HepG2 (cell line): ENCODE results near the gene FABP2. TPM values are rescaled to one million over a fixed set of nuclear protein-coding genes. Genes with fewer than 3 reads are reported as not detected.

Experiments used
- ATAC-seq: fragments of 200-7000 bp; cut with Tn5 transposase; 3 replicates; pipeline ENCODE4 v1.9.1; 2020; ENCODE audit warnings: mild to moderate bottlenecking, moderate library complexity
- BruUV-seq: library from RNA; stranded (reverse); fragments of 400-500 nt; replicated peaks from 2 replicates; lab custom pipeline; 2021; lab: Mats Ljungman, UMichigan
- CTCF ChIA-PET: fragments of 300-600 bp; formaldehyde crosslinking; extraction: SDS; loops from one replicate; lab custom pipeline; 2021; ENCODE audit warnings: low total read pairs, inconsistent platforms, low intra/inter-chr PET ratio; lab: Yijun Ruan, JAX
- POLR2A ChIA-PET: fragments of 350-600 bp; sonication (Branson Sonifier 250); formaldehyde crosslinking; loops from one replicate; lab custom pipeline; 2020; ENCODE audit warnings: antibody characterized with exemption, inconsistent platforms; lab: Yijun Ruan, JAX
- DNase-seq: peaks from one replicate; pipeline ENCODE4 v3.0.0-alpha.2; 2015; ENCODE audit warnings: low spot score
- FAIRE-seq: peaks from 3 replicates; lab custom pipeline; 2011; peaks lifted over from hg19 to GRCh38; lab: Jason Lieb, UNC
- H2AFZ ChIP-seq: one replicate; pipeline ENCODE4 v1.6.1; 2011; ENCODE audit warnings: low read length, inconsistent platforms
- H3K27ac ChIP-seq: fragments of 300-600 bp; 3 replicates; pipeline ENCODE4 v1.8.0; 2011; ENCODE audit warnings: mixed run types, mild to moderate bottlenecking, mixed read lengths, low read length, inconsistent platforms; ENCODE audit not compliant: insufficient read depth; ENCODE audit errors: extremely low read length
- H3K27me3 ChIP-seq, 2 experiments: fragments of 200-600 bp in 1 of 2; 2 replicates in 1 of 2; 3 replicates in 1 of 2; pipeline versions ENCODE4 v1.6.0 to v1.8.0; 2011; ENCODE audit warnings: low read length in 2 of 2, mild to moderate bottlenecking in 2 of 2, moderate library complexity in 2 of 2, inconsistent platforms in 1 of 2; ENCODE audit not compliant: insufficient read depth in 2 of 2, control insufficient read depth in 1 of 2
- H3K36me3 ChIP-seq, 2 experiments: fragments of 200-600 bp in 1 of 2; replicated peaks in 1 of 2; 2 replicates in 1 of 2; 3 replicates in 1 of 2; pipeline versions ENCODE4 v1.5.1 to v1.8.0; 2011; ENCODE audit warnings: low read length in 2 of 2, inconsistent platforms in 1 of 2; ENCODE audit not compliant: insufficient read depth in 2 of 2, control insufficient read depth in 1 of 2
- H3K4me1 ChIP-seq: 2 replicates; pipeline ENCODE4 v1.5.1; 2012; ENCODE audit warnings: low read length, inconsistent platforms; ENCODE audit not compliant: insufficient read depth
- H3K4me2 ChIP-seq: 2 replicates; pipeline ENCODE4 v1.6.0; 2011; ENCODE audit warnings: low read depth, low read length, inconsistent platforms
- H3K4me3 ChIP-seq, 3 experiments: fragments of 200-600 bp in 1 of 3; sonication (generic), shearing (Covaris generic) in 1 of 3; replicated peaks in 1 of 3; 2 replicates each; pipeline ENCODE4 v1.5.1; 2011 to 2016; ENCODE audit warnings: low read length in 3 of 3, inconsistent platforms in 2 of 3, low read depth in 2 of 3, mild to moderate bottlenecking in 2 of 3, control low read depth in 1 of 3, mixed read lengths in 1 of 3; ENCODE audit not compliant: insufficient read depth in 1 of 3
- H3K79me2 ChIP-seq: one replicate; pipeline ENCODE4 v1.6.1; 2011; ENCODE audit warnings: low read length, inconsistent platforms; ENCODE audit not compliant: insufficient read depth
- H3K9ac ChIP-seq: 2 replicates; pipeline ENCODE4 v1.6.0; 2011; ENCODE audit warnings: mild to moderate bottlenecking, low read depth, low read length, inconsistent platforms; ENCODE audit not compliant: insufficient read depth
- H3K9me3 ChIP-seq: 2 replicates; pipeline ENCODE4 v1.5.1; 2012; ENCODE audit warnings: mild to moderate bottlenecking, low read length
- H4K20me1 ChIP-seq: 2 replicates; pipeline ENCODE4 v1.6.0; 2011; ENCODE audit warnings: inconsistent platforms, mild to moderate bottlenecking, low read length, moderate library complexity; ENCODE audit not compliant: insufficient read depth
- HMG20A ChIP-seq: IDR thresholded peaks from 2 replicates; pipeline ENCODE4 v1.6.1; 2016; ENCODE audit warnings: borderline replicate concordance
- NR2F6 ChIP-seq, 2 experiments: IDR thresholded peaks; 2 replicates each; pipeline ENCODE4 v1.6.1; 2016; ENCODE audit warnings: antibody characterized with exemption in 1 of 2, mild to moderate bottlenecking in 1 of 2
- RARA ChIP-seq: IDR thresholded peaks from 2 replicates; pipeline ENCODE4 v1.6.1; 2016; ENCODE audit warnings: missing genetic modification reagents, missing compliant biosample characterization
- RCOR2 ChIP-seq: IDR thresholded peaks from 2 replicates; pipeline ENCODE4 v1.6.1; 2016; ENCODE audit warnings: missing biosample characterization, missing genetic modification reagents
- REL ChIP-seq: sonication (generic); formaldehyde crosslinking; conservative IDR thresholded peaks from 2 replicates; pipeline ENCODE4 v1.8.0; 2022; ENCODE audit warnings: mild to moderate bottlenecking, missing genetic modification reagents, moderate library complexity
- SP2 ChIP-seq: sonication (generic); formaldehyde crosslinking; IDR thresholded peaks from 2 replicates; pipeline ENCODE4 v1.5.1; 2020; ENCODE audit warnings: mild to moderate bottlenecking, missing genetic modification reagents
- ZBTB7B ChIP-seq: sonication (generic); formaldehyde crosslinking; IDR thresholded peaks from 2 replicates; pipeline ENCODE4 v1.4.0; 2020; ENCODE audit warnings: missing genetic modification reagents
- ZBTB8A ChIP-seq: sonication (generic); formaldehyde crosslinking; IDR thresholded peaks from 2 replicates; pipeline ENCODE4 v1.4.0; 2020; ENCODE audit warnings: mild to moderate bottlenecking, low read depth, missing genetic modification reagents, borderline replicate concordance
- ZFX ChIP-seq: sonication (generic); formaldehyde crosslinking; IDR thresholded peaks from 2 replicates; pipeline ENCODE4 v1.4.0; 2020; ENCODE audit warnings: mild to moderate bottlenecking, low read depth, missing genetic modification reagents, moderate library complexity
- ZKSCAN1 ChIP-seq: fragments of 150-350 bp; IDR thresholded peaks from 2 replicates; pipeline ENCODE4 v1.6.1; 2014; ENCODE audit warnings: low read length
- ZNF484 ChIP-seq: sonication (generic); formaldehyde crosslinking; IDR thresholded peaks from 2 replicates; pipeline ENCODE4 v1.5.1; 2020; ENCODE audit warnings: mild to moderate bottlenecking, low read depth, missing genetic modification reagents, borderline replicate concordance
- ZNF766 ChIP-seq: sonication (generic); formaldehyde crosslinking; IDR thresholded peaks from 2 replicates; pipeline ENCODE4 v1.5.0; 2020; ENCODE audit warnings: missing genetic modification reagents, borderline replicate concordance
- ZNF841 ChIP-seq: sonication (generic); formaldehyde crosslinking; IDR thresholded peaks from 2 replicates; pipeline ENCODE4 v1.8.1; 2023; ENCODE audit warnings: missing genetic modification reagents, borderline replicate concordance
- in situ Hi-C: cut with HindIII; loops from 2 replicates; pipeline ENCODE4 v1.10.0; 2017; ENCODE audit warnings: low pct_unique_long_range_greater_than_20kb; ENCODE audit not compliant: extremely low pct_ligation_motif_present
- intact Hi-C: fragments of 100-400 bp; cut with micrococcal nuclease; formaldehyde crosslinking; loops from one replicate; pipeline ENCODE4 v1.10.0; 2022; ENCODE audit not compliant: unreplicated experiment
- polyA plus RNA-seq, 8 experiments: library from polyadenylated mRNA; depleted of rRNA in 3 of 8; stranded (reverse) in 7 of 8; unstranded in 1 of 8; fragments of >200 nt; fragmentation: Illumina TruSeq in 4 of 8; extraction: Trizol in 4 of 8; gene quantifications; 2 replicates each; pipeline versions ENCODE4 v1.2.1 to v1.2.3, GENCODE V29; 2011 to 2016; ENCODE audit warnings: low read depth in 4 of 8, missing spikeins in 1 of 8, mixed read lengths in 1 of 8; ENCODE audit not compliant: insufficient read depth in 1 of 8
- total RNA-seq, 5 experiments: library from RNA; depleted of rRNA; stranded (reverse); fragments of >200 nt; fragmentation: Illumina TruSeq; extraction: Trizol; gene quantifications; 2 replicates each; pipeline ENCODE4 v1.2.3, GENCODE V29; 2016; ENCODE audit warnings: low read depth in 1 of 5
- TF ChIP-seq, protein P1 (sequence below): sonication (generic); formaldehyde crosslinking; IDR thresholded peaks from 2 replicates; pipeline ENCODE4 v1.5.1; 2020; ENCODE audit warnings: missing genetic modification reagents, mild to moderate bottlenecking, borderline replicate concordance
- TF ChIP-seq, protein P2 (sequence below): sonication (generic); formaldehyde crosslinking; IDR thresholded peaks from 2 replicates; pipeline ENCODE4 v1.9.0; 2022; ENCODE audit warnings: missing genetic modification reagents, mild to moderate bottlenecking, borderline replicate concordance
- TF ChIP-seq, protein P3 (sequence below): sonication (generic); formaldehyde crosslinking; IDR thresholded peaks from 2 replicates; pipeline ENCODE4 v1.4.0; 2020; ENCODE audit warnings: missing genetic modification reagents, borderline replicate concordance

The FABP2 gene
- total and polyA plus RNA-seq, 2 of the 13 experiments (the other 11 are each of a cell fraction or from before 2014, with no cell fraction given): 0.78 to 1.2 TPM

- BruUV-seq: no TSS peak
- Histone ChIP-seq H3K4me2 (peak overlapping the region; percentile 10; the same call in 1 of the 2 replicates), H3K9me3 (no peaks in the 10 kb centered on the region), H2AFZ (no peak overlapping the region), H3K4me3 (no peak overlapping the region), H3K9ac (no peak overlapping the region), H3K27me3 (peaks cover 0 to 5% of the 10 kb centered on the region in 2 experiments; a peak in 2 of 5 replicates), H3K36me3 (no peaks in the 10 kb centered on the region), H3K27ac (peak overlapping the region; percentile 52), H3K4me1 (peaks cover 43% of the 10 kb centered on the region), H4K20me1 (no peaks in the 10 kb centered on the region), H3K79me2 (peaks cover 15% of the 10 kb centered on the region)
- no peak for FAIRE-seq
- peak; percentile 7; the same call in 1 of the 3 replicates for ATAC-seq
- intact Hi-C loops: loop anchor here (5.0 kb wide), 2 partner anchors 322 to 748 kb away; no protein-coding TSS in a partner anchor
- peak; percentile 28 for DNase-seq
- in situ Hi-C loops: no loop called here
- ChIA-PET CTCF (no interaction called here), POLR2A (no interaction called here)
- TF ChIP-seq ZNF484 (CRISPR knock-in tag) (no peak), ZNF841 (CRISPR knock-in tag) (no peak), HMG20A (no peak), SP2 (no peak), ZBTB8A (CRISPR knock-in tag) (no peak), ZFX (CRISPR knock-in tag) (no peak), ZKSCAN1 (no peak), NR2F6 (IDR thresholded peaks at IDR 0.05) (no peak), NR2F6 (CRISPR knock-in tag; IDR thresholded peaks at IDR 0.05) (0 out of 2 replicates have a peak, but pooled peaks have one; percentile 16), RARA (CRISPR knock-in tag) (peak; percentile 45; the same call in 1 of the 2 replicates), REL (CRISPR knock-in tag) (no peak), ZBTB7B (CRISPR knock-in tag) (no peak), ZNF766 (CRISPR knock-in tag) (no peak), RCOR2 (no peak)
- TF ChIP-seq, protein P1, sequence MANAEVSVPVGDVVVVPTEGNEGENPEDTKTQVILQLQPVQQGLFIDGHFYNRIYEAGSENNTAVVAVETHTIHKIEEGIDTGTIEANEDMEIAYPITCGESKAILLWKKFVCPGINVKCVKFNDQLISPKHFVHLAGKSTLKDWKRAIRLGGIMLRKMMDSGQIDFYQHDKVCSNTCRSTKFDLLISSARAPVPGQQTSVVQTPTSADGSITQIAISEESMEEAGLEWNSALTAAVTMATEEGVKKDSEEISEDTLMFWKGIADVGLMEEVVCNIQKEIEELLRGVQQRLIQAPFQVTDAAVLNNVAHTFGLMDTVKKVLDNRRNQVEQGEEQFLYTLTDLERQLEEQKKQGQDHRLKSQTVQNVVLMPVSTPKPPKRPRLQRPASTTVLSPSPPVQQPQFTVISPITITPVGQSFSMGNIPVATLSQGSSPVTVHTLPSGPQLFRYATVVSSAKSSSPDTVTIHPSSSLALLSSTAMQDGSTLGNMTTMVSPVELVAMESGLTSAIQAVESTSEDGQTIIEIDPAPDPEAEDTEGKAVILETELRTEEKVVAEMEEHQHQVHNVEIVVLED (CRISPR knock-in tag): no peak
- TF ChIP-seq, protein P2, sequence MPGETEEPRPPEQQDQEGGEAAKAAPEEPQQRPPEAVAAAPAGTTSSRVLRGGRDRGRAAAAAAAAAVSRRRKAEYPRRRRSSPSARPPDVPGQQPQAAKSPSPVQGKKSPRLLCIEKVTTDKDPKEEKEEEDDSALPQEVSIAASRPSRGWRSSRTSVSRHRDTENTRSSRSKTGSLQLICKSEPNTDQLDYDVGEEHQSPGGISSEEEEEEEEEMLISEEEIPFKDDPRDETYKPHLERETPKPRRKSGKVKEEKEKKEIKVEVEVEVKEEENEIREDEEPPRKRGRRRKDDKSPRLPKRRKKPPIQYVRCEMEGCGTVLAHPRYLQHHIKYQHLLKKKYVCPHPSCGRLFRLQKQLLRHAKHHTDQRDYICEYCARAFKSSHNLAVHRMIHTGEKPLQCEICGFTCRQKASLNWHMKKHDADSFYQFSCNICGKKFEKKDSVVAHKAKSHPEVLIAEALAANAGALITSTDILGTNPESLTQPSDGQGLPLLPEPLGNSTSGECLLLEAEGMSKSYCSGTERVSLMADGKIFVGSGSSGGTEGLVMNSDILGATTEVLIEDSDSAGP (CRISPR knock-in tag): no peak
- TF ChIP-seq, protein P3, sequence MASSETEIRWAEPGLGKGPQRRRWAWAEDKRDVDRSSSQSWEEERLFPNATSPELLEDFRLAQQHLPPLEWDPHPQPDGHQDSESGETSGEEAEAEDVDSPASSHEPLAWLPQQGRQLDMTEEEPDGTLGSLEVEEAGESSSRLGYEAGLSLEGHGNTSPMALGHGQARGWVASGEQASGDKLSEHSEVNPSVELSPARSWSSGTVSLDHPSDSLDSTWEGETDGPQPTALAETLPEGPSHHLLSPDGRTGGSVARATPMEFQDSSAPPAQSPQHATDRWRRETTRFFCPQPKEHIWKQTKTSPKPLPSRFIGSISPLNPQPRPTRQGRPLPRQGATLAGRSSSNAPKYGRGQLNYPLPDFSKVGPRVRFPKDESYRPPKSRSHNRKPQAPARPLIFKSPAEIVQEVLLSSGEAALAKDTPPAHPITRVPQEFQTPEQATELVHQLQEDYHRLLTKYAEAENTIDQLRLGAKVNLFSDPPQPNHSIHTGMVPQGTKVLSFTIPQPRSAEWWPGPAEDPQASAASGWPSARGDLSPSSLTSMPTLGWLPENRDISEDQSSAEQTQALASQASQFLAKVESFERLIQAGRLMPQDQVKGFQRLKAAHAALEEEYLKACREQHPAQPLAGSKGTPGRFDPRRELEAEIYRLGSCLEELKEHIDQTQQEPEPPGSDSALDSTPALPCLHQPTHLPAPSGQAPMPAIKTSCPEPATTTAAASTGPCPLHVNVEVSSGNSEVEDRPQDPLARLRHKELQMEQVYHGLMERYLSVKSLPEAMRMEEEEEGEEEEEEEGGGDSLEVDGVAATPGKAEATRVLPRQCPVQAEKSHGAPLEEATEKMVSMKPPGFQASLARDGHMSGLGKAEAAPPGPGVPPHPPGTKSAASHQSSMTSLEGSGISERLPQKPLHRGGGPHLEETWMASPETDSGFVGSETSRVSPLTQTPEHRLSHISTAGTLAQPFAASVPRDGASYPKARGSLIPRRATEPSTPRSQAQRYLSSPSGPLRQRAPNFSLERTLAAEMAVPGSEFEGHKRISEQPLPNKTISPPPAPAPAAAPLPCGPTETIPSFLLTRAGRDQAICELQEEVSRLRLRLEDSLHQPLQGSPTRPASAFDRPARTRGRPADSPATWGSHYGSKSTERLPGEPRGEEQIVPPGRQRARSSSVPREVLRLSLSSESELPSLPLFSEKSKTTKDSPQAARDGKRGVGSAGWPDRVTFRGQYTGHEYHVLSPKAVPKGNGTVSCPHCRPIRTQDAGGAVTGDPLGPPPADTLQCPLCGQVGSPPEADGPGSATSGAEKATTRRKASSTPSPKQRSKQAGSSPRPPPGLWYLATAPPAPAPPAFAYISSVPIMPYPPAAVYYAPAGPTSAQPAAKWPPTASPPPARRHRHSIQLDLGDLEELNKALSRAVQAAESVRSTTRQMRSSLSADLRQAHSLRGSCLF (CRISPR knock-in tag): no peak
Measured at GRCh38 chr4:119304431-119304830, 17.5 kb downstream of the FABP2 start.
